GM21723 (cell line): Measurements from ENCODE around the gene RAB8A.

ENCODE experiments used
- ATAC-seq: cut with Tn5 transposase; IDR thresholded peaks from one replicate; pipeline ENCODE4 v1.9.1; 2021; ENCODE audit warnings: mild to moderate bottlenecking, moderate library complexity; ENCODE audit not compliant: unreplicated experiment

Gene RAB8A

DNA sequence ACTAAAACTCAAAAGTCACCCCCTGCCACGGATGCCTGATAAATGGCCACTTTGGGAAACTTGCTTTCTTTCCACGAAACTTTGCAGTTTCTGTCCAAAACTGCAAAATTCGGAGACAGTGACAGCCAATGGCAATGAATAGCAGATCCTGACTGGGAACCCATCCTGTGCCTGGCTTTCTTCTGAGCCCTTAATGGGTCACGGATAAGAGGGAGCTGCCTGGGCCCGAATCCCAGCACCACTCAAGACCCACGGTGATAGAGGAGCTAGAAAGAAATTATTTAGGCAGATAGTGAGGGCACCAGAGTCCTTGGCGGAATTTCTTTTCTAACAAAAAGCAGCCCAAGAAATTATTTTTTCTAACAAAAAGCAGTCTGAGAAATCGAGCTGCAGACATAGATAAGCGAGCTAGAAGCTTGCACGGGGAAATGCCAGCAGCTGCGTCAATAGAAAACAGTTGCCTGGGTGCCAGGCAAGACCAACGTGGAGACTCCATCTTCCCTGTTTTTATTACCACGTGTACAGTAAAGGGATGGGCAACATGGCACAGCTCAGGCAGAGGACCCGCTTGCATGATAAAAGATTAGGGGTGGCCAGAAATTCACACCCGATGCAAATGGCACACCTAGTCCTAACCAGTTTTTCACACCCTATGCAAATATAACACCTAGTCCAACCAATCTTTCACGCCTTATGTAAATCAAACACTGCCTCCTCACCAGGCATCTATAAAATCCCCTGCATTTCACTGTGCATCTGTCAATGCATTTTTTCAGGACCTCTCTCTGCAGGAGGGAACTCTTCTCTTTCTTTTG lies 24.7 kb downstream of the RAB8A start:
- no peak for ATAC-seq

DNA sequence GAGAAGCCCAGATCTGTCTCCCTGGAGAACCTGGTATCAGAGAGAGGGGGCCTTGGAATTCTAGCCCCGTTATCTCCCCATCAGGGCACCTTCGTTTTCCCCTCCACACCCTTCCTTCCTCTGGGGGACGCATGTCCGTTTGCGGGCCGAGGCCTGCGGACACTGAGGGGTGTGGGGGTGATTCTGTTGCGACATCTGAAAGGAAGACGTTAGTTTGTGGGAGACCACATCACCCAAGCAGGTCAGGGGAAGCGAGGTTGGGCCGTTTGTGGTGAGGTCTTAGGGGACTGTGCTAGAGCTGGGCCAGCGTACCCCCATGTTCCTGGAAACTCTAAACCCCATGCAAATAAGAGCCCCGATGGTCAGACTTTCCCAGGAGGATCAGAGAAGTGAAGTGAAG lies 28.1 kb downstream of the RAB8A start:
- no peak for ATAC-seq

DNA sequence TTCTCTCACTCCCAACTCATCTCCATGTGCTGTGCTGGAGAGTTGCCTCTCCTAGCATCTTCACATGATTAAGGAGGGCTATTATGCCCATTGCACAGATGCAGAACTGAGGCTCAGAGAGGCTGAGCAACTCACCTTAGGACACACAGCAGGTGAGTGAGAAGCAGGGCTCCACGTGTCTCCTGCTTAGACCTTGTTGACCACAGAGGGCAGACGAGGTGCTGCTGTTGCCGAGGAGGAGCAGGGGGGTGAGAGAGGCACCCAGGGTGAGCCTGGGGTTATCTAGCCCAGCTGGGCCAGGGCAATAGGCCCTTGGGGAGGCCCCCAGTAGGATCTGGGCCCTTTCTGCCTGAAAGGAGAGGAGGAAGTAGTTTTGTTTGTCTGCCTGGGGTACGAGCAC lies 29.4 kb downstream of the RAB8A start:
- ATAC-seq = no peak

DNA sequence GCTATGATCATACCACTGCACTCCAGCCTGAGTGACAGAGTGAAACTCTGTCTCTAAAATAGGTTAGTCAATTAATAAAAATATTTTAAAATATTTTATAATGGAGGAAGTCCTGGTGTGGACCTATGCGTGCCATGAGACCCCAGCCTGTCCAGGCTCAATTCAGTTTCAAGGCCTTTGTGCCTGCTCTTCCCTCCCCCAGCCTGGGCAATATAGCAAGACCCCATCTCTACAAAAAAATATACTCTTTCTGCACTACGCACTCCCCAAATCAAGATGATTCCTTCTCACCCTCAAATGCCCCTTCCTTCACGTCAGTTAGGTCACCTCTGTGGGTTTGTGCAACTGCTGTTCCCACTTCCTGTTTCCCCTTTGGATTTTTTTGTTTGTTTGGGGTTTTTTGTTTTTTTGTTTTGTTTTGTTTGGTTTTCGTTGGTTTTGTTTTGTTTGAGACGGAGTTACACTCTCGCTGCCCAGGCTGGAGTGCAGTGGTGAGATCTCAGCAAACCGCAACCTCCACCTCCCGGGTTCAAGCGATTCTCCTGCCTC lies 30.4 kb downstream of the RAB8A start:
- no peak for ATAC-seq

DNA sequence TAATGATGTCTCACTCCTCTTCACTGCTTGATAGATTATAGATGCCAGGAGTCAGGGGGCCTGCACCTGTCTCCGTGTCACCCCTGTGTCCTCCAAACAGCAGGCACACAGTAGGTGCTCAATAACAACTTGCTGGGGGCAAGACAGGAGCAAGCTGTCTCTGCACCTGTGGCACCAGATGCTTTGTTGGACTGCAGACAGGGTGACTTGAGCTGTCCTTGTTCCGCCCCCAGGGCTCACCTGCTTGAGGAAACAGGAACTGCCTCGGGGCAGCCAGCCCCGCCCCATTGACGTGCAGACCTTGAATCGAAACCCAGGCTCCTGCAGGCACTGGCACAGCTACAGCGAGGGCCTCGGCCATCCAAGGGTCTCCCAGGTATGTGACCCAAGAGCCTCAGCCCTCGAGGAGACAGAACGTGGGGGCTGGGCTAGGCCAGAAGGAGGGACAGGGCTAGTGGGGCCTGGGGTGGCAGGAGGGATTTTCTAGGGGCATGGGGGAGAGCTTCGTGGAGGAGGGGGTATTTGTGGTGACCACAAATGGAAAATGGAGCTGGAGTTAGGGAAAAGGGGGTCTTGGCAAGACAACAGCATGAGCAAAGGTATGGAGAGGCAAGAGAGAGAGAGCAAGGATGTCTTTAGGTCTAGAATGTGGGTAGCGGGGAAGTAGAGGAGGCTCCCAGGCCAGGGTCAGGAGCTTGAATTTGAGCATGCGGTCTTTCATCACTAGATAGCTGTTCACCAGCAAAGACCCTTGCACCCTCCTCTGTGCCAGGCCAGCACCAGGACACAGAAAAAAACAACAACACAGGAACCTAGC lies 31.9 kb downstream of the RAB8A start, which contains the start of gene HSH2D:
HSH2D (plus strand) TSS at position 287 of the 817 bp plus-strand sequence. CDS start 5,066 bp downstream, outside the sequence.
- peak; percentile 74 for ATAC-seq

DNA sequence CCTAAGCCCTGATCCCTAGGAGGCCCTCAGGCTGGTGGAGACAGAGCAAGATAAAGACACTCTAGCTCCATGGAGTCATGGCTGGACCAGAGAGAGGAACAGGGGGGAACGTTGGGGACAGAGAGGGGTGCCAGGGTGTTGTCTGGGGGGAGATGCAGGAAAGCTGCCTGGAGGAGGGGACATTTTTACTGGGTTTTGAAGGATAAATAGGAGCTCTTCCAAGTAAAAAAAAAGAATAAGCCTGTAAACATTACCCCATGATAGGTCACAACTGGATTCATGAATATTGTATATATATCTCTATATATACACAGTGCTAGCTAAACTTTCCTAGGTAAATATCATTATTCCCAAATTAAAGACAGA lies 32.5 kb downstream of the RAB8A start:
- no peak for ATAC-seq

DNA sequence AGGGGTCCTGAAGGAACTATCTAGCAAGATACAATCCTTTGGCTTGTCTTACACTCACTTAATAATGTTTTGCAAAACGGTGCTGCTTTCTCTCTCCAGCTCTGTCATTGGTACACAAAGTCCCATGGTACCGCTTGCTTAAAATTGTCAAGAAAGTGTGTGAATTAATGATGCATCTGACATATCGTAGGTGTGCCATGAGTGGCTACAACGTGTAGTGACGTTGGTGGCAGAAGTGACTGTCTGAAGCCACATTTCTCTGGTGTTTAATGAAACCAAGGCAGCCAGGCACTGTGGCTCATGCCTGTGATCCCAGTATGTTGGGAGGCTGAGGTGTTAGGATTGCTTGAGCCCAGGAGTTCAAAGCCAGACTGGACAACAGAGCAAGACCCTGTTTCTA lies 34.4 kb downstream of the RAB8A start:
- ATAC-seq = no peak

DNA sequence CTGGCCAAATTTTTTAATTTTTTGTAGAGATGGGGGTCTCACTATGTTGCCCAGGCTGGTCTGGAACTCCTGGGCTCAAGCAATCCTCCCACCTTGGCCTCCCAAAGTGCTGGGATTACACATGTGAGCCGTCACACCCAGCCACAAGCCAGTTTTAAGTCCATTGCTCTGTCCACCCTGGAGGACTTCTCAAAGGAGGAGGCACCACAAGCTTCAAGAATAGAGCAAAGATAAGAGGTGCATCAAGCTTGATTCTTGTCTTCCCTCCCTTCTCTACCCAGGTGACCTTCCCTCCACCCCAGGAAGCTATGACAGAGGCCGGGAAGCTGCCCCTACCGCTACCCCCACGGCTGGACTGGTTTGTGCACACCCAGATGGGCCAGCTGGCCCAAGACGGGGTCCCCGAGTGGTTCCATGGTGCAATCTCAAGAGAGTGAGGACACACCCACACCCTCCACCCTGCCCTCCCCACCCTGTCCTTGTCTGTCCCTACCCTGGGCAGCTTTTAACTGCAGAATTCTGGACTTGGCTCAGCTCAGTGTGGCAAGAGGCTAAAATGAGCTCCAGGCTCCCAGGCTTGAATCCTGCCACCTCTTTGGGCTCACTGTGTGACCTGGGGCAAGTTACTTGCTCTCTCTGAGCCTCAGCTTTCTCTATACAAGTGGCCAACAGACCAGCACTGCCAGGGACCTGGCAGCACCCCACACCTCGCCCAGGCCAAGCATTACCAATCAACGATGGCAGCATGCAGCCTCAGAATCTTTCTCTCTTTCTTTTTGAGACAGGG lies 36.9 kb downstream of the RAB8A start:
- no peak for ATAC-seq

DNA sequence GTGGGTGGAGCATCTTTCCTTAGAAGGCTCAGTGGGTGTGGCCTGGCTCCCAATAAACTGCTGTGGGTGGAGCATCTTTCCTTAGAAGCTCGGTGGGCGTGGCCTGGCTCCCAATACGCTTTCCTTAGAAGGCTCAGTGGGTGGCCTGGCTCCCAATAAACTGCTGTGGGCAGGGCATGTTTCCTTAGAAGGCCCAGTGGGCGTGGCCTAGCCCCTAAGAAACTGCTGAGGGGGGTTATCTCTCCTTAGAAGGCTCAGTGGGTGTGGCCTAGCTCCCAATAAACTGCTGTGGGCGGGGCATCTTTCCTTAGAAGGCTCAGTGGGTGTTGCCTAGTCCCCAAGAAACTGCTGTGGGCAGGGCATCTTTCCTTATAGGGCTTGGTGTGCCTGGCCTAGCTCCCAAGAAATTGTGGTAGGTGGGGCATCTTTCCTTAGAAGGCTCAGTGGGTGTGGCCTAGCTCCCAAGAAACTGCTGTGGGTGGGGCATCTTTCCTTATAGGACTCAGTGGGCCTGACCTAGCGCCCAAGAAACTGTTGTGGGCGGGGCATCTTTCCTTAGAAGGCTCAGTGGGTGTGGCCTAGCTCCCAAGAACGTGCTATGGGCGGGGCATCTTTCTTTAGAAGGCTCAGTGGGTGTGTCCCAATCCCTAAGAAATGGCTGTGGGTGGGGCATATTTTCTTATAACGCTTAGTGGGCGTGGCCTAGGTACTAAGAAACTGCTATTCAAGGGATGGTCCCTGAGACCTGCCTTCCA lies 42.1 kb downstream of the RAB8A start:
- no peak for ATAC-seq

DNA sequence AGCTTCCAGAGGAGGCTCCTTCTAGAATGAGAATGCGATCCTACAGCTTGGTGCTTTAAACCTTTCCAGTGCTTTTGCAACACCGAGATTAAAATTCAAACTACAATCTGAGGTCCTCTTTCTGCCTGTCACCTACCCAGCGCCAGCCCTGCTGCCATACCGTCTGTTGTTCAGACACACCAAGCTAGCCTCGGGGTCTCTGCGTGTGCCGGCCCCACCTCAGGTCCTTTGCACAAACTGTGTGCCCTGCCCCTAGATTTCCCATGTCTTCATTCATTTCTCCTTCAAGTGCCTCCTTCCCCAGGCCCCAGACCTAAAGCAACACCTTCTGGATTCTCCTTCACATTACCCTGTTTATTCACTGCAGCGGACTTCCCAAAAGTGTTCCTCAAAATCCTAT lies 42.9 kb downstream of the RAB8A start:
- no peak for ATAC-seq

DNA sequence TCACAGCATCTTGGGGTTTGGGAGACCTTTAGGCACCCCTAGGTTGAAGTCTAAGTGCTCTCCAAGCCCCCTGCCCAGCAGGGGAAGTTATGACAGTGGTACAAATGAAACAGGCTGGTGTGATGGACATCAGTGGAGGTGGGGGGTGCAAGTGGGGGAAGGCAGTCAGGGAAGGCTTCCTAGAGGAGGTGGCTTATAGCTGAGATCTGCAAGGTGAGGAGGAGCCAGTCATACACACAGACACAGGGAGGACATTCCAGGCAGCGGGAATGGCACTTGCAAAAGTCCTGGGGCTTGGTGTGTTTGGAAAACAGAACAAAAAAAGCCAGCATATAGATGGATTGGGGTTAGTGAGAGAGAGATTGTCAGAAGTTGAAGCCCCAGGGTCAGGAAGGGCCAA lies 43.4 kb downstream of the RAB8A start:
- ATAC-seq = no peak

DNA sequence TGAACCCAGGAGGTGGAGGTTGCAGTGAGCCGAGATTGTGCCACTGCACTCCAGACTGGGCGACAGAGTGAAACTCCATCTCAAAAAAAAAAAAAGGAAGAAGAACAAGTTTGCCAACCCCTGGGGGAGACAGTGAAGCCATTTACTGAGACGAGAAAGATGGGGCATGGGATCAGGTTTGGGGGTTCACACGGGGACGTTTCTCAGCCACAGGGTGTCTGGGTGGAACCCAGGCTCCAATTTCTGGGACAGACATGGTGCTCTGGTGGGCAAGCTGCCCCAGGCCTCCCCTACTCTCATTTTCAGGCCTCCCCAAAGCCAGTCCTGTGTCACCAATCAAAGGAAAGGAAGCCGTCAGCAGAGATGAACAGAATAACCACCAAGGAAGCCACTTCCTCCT lies 45.2 kb downstream of the RAB8A start:
- ATAC-seq = no peak

DNA sequence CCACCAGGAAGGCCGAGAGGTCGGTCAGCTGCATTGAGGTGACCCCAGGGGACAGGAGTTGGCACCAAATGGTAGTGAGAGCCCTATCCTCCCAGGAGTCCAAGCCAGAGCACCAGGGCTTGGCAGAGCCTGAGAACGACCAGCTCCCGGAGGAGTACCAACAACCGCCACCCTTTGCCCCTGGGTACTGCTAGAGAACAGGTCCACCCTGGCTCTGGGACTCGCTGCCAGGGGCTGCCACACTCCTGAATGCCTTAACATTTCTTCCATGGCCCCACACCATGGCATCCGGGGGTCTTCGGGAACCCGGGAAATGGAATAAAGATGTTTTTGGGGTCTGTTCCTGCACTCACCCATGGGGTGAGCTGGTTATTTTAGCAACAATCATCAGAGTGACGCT lies 45.9 kb downstream of the RAB8A start:
- ATAC-seq = no peak

DNA sequence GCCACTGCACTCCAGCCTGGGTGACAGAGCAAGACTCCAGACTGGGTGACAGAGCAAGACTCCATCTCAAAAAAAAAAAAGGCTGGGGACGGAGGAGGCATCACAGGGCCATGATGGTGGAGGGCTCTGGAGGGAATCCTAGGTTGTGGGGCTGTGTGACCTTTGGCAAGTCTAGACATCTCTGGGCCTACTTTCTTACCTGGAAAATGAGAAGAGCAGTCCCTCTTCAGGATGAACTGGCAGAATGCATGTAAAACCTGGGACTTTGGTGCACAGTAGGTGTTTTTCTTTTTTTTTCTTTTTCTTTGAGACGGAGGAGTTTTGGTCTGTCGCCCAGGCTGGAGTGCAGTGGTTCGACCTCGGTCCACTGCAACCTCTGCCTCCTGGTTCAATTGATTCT lies 48.0 kb downstream of the RAB8A start:
- ATAC-seq = no peak

DNA sequence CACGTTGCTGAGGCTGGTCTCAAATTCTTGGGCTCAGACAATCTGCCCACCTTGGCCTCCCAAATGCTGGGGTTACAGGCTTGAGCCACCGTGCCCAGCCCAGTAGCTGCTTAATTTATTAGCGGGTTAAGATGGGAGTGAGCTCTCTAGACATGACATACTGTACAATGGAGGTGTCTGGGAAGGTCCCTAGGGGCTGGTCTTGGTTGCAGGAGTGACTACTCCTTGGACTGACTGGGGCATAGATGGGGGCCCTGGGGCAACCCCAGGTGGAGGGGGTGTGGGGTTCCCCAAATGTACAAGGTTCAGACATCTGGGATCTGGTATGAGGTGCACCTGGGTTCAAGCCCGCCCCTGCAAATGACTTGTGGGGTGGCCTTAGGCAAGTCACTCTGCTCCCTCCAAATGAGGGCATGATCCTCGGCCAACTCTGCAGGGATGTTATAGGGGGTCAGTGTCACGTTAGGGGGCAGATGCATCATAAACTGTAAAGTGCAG lies 48.8 kb downstream of the RAB8A start:
- no peak for ATAC-seq

DNA sequence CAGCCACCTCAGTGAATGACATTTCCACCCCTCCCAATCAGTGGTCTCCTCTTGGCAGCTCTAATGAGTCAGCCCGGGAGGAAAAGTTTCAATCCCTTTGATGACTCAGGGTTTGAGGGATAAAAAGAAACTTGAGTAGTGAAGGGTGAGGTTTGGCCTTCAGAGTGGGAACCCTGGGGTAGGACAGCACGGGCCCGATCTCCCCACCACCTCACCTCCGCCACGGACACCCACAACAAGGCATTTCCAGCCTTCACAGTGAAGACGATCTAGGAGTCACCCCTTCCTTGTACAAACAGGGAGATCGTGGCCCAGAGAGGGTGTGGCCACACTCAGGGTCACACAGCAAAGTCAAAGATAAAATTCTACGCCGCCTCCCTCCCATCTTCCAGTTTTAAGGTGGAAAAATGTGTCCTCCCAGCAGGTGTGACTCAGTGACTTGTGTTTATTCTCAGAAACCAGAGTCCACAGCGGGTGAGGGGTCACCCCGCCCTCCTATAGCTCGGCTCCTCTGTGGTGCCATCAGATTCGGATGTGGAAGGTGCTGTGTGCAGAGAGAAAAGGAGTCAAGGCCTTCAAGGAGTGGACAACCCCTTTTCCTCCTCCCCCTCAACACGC lies 49.4 kb downstream of the RAB8A start:
- ATAC-seq = no peak

DNA sequence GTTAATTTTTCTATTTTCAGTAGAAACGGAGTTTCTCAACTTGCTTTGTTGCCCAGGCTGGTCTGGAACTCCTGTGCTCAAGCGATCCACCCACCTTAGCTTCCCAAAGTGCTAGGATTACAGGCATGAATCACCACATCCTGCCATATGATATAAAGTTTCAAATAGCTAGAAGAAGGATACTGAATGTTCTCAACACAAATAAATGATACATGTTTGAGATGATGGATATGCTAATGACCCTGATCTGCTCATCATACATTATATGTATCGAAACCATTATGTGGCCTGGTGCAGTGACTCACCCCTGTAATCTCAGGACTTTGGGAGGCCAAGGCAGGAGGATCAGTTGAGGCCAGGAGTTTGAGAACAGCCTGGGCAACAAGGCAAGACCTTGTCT lies 50.2 kb downstream of the RAB8A start:
- ATAC-seq = no peak

DNA sequence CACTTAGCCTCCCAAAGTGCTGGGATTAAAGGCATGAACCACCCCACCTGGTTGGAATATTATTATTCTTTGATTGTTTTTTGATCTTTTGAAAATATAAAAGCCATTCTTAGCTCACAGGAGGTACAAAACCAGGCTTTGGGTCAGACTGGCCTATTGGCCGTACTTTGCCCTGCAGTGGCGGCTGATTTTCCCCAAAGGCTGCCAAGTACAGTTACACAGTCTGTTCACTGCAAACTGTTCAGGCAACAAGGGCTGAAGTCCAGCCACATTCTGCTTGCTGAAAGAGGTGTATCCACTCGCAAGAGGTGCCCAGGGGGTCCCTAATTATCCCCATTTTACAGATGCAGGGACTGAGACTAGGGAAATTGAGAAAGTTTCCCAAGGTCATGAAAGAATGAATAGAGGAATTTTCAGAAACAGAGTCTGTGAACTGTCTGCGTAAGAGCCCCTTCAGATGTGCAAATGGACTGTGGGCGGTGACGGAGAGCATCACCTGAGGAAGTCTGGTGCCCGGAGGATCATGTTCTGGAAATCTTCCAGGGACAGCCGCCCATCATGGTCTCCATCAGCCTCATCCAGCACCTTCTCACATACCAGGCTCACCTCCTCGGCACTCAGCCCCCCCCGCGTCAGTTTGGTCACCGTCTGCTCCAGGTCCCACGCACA lies 52.7 kb downstream of the RAB8A start:
- ATAC-seq = no peak

DNA sequence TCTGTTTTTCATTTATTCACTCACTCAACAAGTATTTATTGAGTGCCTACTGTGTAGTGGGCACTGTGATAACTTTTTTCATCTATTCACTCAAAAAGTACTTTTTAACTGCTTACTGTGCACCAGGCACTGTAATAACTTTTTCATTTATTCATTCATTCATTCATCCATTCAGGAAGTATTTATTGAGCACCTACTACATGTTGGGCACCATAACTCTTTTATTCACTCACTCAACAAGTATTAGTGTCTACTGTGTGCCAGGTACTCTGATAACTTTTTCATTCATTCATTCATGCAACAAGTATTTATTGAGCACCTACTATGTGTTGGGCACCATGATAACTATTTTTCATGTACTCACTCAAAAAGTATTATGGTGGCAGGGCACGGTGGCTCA lies 54.7 kb downstream of the RAB8A start:
- ATAC-seq = no peak
